Ovary (tissue), 3 donors: Measurements from ENCODE around the gene GRK2.

Experiments used
- CTCF ChIP-seq, 3 donors: fragments of 450-650 bp in 2 of 3; fragments of 200-600 bp in 1 of 3; IDR thresholded peaks; one replicate each; pipeline versions ENCODE4 v1.5.1 to v1.8.0; 2016 to 2022; ENCODE audit warnings: antibody characterized with exemption in 3 of 3, mild to moderate bottlenecking in 1 of 3
- POLR2A ChIP-seq: fragments of 450-650 bp; IDR thresholded peaks from one replicate; pipeline ENCODE4 v1.6.1; 2017; ENCODE audit warnings: antibody characterized with exemption, mild to moderate bottlenecking, moderate library complexity
- donor health status: DM: no; HTN: no; CAD: no.

GRCh38 chr11:67255864-67256263, 10.4 kb upstream of the GRK2 start:
- TF ChIP-seq CTCF (IDR thresholded peaks at IDR 0.05): no peak
- no peak for TF ChIP-seq POLR2A
